GM21723 (cell line): ENCODE data around the gene NLRP8.
"Not testable (repeated sequence)": the region's sequence is repeated elsewhere in the genome, so short reads cannot be mapped to it uniquely, and the experiment has no call there.

Experiments
- ATAC-seq: cut with Tn5 transposase; IDR thresholded peaks from one replicate; pipeline ENCODE4 v1.9.1; 2021; ENCODE audit warnings: mild to moderate bottlenecking, moderate library complexity; ENCODE audit not compliant: unreplicated experiment

The NLRP8 gene

GRCh38 chr19:55947532-55947931, at the start of gene NLRP8:
NLRP8 (plus strand) TSS chr19:55947832.
- ATAC-seq: no peak

DNA sequence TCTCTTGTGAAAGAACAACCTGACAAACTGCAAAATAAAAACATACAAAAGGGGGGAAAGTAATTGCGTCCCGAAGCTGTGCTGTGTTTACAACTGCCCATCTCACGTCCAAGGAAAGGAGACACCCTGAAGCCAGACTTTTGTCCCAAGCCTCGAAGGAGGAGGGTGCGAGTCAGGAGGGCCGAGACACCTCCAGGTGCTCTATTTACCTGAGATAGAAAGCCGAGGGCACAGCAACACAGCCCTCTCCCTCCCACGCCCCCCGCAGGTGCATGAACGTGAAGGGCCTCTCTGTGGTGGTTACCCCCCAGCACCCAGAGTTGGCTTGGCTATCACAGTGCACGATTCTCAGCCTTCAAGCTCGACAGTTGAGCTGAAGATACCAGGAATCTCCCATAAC, 48.7 kb upstream of the NLRP8 start:
- no peak for ATAC-seq

DNA sequence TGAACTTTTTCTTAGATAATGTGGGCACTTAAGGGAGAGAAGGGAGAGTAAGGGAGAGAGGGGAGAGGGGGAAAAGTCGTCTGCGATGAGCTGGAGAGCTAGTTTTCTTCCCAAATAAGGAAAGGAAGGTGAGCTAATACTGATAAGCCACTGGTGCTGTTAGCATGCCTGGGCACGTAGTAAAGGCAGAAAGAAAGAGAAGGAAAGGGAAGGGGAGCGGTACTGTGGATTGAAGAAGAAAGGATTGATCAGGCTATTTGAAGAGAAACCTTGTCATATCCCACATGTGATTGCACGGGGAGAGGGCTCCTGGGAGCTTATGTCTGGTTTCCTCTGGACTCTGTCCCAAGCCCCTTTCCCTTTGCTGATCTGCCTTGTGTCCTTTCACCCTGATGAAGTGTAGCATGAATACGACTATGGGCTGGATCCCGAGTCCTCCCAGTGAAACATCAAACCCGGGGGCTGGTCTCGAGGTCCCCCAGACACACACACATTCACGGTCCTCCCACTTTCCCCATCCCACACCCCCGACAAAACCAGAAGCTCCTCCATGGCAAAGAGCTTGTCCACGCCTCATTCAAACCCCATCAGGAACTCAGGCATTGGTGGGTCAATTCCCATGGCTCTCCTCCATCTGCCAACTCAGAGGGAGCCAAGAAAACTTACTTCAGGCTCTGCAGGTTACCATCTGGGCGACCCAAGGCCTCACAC, 46.1 kb upstream of the NLRP8 start:
- no peak for ATAC-seq

DNA sequence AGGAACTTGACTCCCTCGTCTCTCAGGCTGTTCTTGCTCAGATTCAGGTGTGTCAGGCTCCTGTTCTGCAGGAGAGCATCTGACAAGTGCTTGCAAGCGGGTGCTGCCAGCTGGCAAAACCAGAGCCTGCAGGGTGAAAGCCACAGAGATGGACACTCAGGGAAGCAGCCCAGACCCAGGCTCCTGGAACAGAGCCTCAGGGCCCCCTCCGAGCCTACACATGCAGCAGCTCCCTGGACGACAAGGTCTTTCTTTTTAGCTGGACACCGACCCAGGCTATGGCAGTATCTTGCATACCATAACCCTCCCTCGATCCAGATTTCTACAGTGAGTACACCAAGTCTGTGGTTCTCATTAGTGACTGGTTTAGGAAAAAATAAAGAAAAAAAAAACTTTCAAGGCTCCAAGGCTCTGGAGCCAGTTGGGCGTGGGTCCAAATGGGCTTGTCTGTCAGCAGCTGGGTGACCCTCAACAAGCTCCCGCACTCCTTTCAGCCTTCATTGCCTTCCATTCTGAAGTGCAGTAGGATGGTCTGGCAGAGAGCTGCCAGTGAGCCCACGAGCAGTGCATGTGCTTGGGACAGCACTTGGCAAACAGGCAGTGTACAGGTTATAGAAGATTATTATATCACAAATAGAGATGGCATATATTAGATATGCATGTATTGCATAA, 45.4 kb upstream of the NLRP8 start:
- ATAC-seq: no peak

GRCh38 chr19:55907286-55907685, 40.3 kb upstream of the NLRP8 start:
- no peak for ATAC-seq

DNA sequence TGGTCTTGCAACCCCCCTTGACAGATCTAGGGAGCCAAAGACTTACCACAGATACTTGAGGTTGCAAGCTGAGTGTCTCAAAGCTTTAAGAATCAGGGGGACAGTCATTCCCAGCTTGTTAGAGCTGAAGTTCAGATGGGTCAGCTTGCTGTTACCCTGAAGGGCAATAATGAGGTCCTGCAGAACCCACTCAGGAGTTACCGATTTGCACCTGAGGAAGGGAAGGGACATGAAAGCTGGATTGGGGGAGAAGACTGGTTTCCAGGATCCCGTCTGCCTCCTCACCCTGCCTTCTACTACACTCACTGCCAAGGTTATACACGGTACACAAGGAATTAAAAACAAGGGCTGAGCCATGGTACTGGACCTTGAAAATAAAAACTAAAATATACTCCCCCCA, 39.9 kb upstream of the NLRP8 start:
- ATAC-seq: no peak

DNA sequence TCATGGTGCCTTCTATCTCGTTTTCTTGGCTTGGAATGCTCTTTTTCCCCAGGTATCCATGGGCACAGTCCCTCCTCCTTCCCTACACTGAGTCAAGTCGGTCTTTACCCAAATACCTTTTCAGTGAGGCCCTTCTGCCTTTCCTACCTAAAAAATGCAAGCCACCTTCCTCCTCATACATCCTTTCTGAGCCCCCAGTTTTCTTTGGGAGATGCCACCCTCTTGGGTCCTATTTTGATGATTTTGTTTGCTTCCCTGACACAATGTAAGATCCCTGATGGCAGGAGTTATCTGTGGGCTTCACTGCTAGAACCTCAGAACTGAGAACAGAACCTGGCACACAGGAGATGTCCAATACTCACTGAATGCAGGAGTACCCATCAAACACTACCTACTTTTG, 37.8 kb upstream of the NLRP8 start:
- ATAC-seq: no peak

GRCh38 chr19:55912916-55913315, 34.7 kb upstream of the NLRP8 start:
- no peak for ATAC-seq

- ATAC-seq: no peak
Measured at GRCh38 chr19:55913643-55914268, 33.9 kb upstream of the NLRP8 start.

DNA sequence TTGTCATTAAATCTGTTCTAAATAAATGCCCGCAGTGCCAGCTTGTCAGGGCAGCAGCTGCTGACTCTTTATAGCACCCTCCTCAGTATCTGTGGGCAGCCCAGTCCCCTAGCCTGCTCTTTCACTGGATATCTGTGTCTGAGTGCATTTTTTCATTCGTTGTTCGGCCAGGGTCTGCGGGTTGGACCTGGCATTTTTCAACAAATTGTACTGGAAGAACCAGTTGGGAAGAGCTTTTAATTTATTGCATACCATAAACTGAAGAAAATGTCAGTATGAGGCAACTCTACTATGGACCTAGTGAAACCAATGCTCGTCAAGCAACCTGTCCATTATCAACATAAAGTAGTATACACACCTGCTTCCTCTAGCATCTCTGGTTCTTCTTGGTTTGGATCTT, 24.1 kb upstream of the NLRP8 start:
- ATAC-seq: no peak

GRCh38 chr19:55927991-55928390, 19.6 kb upstream of the NLRP8 start:
- no peak for ATAC-seq

GRCh38 chr19:55929258-55929657, 18.4 kb upstream of the NLRP8 start:
- ATAC-seq: not testable (repeated sequence)

DNA sequence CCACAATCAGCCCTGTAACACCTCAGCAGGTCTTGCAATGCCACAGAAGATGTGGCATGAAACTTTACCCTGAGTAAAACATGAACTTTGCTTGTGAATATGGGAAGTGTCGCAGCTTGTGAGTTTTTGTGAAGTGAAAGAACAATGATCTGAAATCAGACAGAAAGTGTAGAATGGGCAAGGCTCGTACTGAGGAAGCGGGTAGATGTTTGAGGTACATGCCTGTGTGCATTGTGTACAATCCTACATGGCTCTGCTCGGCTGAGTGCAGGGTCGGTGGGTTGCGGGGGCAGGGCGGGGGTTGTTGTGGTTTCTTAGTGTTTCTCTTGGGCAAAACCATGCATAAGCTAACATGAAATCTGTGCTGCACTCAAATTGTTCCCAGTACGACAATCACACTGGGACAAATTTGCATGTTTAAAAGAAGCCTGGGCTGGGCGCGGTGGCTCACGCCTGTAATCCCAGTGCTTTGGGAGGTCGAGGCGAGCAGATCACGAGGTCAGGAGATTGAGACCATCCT, 16.6 kb upstream of the NLRP8 start:
- ATAC-seq: no peak

DNA sequence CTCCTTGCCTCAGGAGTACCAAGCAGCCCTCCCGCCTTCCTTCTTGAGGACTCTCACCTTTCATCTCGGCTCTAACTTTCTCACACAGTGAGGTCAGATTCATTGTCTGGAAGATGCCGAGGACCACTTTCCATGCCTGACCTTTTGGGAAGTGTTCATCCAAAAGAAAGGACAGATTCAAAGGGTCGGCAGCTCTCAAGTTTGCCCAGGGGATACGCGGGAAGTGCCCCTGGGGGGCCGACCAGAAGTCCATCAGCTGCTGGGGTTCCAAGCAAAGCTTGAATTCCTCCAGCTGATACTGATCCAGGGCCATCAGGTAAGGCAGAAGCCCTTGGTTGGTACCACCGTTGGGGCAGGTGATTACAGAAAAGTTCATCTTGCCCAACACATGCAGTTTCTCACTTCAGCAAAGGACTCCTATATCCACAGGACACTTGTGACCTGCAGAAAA, 15.7 kb upstream of the NLRP8 start, which contains the start of gene NLRP13:
Gene NLRP13 (minus strand): TSS at position 401 of the 451 bp plus-strand sequence. CDS start 25 bp downstream, at position 376.
- ATAC-seq: no peak

- no peak for ATAC-seq
Measured at GRCh38 chr19:55935206-55935605, 12.4 kb upstream of the NLRP8 start.

DNA sequence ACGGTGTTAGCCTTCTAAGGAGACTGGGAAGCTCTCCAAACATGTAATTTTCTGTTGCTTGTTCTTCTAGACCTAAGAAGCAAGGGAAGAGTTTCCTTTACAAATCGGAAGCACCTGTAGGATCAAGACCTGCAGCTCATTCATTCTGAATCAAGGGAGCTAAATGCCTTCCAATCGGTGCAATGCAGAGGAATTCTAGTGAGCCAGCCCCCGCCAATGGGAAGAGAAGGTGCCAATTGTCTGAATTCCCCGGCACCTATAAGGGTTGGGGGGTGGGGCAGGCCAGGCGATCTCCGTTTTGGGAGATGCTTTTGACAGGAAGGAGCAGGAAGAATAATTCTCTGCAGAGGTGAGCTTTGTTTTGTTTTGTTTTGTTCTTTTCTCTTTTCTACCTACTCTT, 8.4 kb upstream of the NLRP8 start:
- ATAC-seq: no peak

- no peak for ATAC-seq
Measured at GRCh38 chr19:55940306-55940705, 7.3 kb upstream of the NLRP8 start.

DNA sequence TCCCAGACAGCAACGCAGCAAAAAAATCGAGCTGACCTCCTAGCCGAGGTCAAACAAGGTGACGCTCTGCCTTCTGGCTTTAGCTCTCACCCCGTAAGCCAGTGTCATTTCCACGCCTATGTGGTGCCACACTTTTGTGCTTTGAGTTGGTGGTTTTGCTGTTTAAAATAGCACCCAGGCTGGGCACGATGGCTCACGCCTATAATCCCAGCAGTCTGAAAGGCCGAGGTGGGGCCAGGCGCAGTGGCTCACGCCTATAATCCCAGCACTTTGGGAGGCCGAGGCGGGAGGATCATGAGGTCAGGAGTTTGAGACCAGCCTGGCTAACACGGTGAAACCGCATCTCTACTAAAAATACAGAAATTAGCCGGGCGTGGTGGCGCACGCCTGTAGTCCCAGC, 2.9 kb downstream of the NLRP8 start:
- not testable (repeated sequence) for ATAC-seq

DNA sequence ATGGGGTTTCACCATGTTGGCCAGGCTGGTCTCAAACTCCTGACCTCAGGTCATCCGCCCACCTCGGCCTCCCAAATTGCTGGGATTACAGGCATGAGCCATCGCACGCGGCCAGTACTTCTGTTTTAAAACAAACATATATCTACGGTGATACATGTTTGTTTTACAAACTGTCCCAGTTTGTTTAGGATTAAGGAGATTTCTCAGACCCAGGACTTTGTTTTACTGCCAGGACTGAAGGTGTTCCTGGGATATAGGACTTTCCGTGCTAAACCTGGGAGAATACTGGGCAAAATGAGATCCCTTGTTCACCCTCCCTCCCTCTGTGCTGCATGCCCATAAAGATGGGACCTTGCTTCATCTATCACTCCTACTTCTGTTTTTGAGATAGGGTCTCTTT, 8.8 kb downstream of the NLRP8 start:
- ATAC-seq: no peak

- no peak for ATAC-seq
Measured at GRCh38 chr19:55958356-55958755, 10.7 kb downstream of the NLRP8 start.

DNA sequence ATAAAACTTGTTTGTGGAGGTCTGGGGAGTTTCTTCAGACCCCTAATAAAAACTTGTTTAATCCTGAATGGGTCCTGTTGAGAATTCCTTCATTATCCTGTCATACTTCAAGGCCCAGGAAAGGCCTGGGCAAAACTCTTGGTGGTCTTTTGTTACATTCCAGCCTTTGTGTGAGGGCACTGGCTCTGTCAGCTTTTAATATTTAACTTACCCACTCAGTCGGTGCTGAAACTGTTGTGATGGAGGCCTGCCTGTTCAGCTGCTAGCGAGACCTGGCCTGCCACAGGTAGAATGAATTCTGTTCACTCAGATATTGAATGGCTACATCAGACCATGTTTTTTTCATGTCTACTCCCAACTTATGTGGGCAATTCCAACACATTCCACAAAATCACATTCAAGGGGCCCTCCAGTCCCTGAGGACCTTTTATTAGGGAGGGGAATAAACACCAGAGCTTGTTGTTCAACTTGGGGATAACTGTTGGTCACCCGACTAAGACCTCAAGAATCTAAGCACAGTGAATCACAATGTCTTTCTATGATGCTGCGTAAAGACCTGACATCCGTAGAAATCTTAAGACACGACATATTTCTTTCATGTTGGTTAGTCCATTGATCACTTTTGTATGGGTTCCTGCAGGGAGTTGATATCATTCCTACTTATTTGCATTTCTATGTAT, 12.5 kb downstream of the NLRP8 start:
- ATAC-seq: no peak
